GM19397 (cell line): ENCODE results near the gene ABCG2.

Experiments used
- ATAC-seq: cut with Tn5 transposase; IDR thresholded peaks from one replicate; pipeline ENCODE4 v1.9.1; 2021; ENCODE audit warnings: mild to moderate bottlenecking, moderate library complexity; ENCODE audit not compliant: unreplicated experiment

The ABCG2 gene

DNA sequence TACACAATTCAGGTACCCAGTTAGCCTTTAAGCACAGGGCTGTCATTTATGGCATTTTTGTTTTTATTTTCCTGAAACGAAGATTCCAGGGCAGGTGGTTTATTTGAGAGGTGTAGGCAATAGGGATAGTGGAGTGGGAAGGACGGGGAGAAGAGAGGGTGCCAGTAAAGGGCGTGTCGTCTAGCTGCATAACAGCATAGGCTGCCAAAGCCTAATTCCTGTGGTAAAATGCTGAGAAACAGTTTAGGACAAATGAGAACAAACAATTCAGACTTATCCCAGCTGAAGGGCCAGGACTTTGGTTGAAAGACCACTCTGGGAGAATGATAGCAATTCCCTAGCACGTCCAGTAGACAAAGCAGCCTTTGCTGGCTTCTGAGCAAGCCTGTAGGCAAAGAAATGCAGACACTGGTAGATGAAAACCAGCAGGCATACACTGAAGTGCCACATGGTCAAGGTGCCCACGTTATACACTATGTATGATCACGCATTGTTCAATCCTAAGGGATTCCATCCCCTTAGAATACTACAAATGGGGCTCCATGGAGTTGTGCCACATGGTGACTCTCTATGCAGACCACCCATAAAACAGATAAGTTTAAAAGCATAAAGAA is 80.4 kb downstream of the ABCG2 start:
- ATAC-seq = no peak

DNA sequence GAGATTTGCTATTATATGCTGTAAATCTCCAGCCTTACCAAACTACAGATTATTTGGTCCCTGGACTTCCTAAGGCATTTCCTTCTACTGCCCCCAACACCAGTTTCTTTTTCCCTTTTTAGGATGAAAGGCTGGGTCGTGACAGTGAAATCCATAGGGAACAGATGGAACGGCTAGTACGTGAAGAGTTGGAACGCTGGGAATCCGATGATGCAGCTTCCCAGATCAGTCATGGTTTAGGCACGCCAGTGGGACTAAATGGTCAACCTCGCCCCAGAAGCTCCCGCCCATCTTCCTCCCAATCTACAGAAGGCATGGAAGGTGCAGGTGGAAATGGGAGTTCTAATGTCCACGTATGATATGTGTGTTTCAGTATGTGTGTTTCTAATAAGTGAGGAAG is 83.1 kb downstream of the ABCG2 start:
- no peak for ATAC-seq

DNA sequence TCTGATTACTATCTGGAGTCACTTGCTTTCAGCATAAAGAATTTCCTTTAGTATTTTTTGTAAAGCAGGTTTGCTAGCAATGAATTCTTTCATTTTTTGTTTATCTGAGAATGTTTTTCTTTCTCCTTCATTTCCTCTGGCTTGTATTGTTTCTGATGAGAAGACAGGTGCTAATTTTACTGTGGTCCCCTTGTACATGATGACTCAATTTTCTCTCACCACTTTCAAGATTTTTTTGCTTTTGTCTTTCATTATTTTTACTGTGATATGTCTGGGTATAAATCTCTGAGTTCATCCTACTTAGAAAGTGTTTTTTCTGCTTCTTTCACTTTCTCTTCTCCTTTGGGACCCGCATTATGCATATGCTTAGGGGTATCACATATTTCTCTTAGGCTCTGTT is 88.4 kb downstream of the ABCG2 start:
- ATAC-seq = no peak

DNA sequence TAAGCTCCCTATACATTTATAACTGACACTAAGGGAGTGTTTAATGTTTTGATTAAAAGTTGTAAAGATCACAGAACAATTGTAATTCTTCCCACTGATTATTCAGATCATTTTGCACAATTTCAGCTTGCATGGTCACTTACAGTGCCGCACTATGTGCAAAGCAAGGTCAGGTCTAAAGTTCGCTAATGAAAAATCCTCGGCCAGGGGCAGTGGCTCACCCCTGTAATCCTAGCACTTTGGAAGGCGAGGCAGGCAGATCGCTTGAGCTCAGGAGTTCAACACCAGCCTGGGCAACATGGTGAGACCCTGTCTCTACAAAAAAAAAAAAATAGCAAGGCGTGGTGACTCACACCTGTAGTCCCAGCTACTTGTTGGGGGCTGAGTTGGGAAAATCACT is 94.0 kb downstream of the ABCG2 start:
- ATAC-seq = no peak

DNA sequence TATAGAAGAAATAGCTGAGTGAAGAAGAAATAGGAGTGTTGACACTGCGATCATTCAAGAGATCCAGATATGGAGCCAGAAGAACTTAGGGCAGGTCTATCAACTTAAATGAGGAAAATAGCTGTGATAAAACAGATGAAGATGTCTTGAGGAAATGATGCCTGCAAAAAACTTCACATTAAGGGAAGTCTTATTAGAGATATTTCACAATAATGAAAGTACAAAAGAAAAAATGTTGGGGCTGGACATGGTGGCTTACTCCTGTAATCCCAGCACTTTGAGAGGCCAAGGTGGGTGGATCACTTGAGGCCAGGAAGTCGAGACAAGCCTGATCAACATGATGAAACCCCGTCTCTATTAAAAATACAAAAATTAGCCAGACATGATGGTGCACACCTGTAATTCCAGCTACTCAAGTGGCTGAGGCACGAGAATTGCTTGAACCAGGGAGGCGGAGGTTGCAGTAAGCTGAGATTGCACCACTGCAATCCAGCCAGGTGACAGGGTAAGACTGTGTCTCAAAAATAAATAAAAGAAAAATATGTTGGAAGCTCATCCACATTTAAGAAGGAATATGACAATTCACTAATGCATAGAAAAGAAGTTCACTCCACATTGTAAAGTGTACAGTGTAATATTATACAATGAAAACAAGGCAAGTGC is 94.7 kb downstream of the ABCG2 start:
- no peak for ATAC-seq

DNA sequence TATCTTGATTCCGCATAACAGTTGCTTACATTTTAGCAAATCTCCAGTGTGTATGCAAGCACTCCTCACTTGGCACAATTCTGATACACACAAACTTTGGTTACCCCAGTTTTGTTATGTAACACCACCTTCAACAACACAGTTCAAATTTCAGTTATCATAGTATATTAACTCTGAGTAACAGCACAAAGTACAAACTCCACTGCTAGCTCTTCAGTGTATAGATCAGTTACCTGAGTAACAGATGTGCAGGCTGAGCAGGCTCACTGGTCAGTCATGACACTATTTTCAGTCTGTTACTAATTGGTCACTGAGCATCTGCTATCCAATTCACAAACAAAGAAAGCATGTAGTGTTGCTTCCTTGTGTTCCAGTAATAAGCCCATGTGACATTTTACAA is 95.6 kb downstream of the ABCG2 start:
- no peak for ATAC-seq

DNA sequence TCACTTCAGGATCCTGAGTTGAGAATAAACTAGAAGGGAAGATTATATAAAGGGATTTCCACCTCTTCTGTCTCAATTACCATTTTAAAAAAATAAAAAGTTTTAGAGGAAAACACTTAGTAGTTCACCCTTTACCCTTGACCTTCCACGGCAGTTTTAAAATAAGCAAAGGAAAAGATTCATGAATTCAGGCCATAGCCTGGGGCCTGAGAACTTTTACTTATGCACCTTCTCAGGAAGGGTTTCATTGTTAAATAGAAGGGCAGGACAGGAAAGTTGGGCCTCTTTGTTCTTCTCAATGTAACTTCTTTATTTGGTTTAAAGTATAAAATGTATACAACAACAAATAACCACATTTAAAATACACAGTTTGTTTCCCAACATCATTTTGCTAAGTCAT is 96.1 kb downstream of the ABCG2 start:
- no peak for ATAC-seq

DNA sequence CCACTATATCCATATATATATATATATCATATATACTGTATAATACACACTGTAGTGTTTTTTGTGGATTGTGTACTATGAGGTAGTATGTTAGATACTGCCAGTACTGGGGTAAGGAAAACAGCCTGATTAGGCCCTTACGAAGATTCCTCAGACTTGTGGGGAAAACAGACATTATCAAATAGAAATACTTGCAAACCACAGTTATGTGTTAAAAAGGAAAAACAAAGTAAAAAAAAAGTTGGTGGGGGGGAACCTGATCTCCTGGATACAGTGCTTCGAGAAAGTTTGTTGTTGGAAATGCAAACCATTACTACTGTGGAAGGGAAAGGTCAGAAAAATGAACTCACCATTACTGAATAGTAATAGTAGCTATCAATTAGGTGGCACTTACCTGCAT is 98.0 kb downstream of the ABCG2 start:
- ATAC-seq = no peak

DNA sequence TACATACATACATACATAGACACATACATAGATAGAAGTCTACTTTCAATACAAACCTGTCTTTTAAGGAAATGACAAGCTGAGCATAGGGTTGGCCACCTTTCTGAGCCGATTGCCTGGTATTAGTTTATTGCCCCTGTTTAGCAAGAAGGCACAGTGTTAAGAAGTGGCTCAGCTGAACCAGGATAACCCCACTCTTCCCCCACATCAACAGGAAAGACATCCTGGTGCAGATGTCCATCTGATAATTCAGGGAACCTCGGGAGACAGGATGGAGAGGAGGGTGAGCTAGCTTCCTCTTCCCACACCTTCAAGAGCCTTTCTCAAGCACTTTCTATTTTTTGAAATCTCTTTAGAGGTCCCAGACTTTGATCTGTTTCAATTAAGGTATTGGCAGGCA is 98.7 kb downstream of the ABCG2 start:
- ATAC-seq = no peak

DNA sequence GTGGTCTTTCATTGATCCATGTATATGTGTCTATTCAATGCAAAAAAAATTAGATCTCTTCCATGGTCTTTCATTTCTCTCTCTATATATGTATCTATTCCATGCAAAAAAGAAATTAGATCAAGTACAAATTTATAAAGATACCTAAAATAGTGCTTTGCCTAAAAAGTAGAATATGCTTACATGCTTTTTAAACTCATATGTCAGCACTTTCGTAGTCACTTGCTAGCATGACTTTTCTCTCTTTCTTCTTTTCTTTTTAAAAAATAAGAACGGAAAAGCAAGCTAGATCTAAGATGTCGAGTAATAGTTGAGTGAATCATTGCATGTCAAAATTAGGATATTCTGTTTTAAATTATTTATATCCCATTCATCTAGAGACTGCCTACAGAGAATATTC is 100.1 kb downstream of the ABCG2 start:
- no peak for ATAC-seq

DNA sequence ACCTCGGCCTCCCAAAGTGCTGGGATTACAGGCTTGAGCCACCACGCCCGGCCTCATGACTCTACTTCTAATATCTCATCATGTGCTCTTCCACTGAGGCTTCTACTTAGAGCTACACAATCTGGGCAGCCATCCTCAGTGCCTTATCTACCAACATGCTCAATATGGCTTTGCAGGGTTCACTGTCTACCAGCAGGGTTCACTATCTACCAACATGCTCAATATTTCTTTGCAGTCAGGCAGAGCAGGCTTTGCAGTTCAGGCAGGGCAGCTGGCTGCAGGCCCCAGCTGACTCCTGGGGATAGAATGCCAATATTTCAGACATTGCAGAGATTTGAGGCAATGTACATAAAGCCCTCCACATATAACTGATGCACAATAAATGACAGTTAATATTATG is 103.5 kb downstream of the ABCG2 start:
- no peak for ATAC-seq

DNA sequence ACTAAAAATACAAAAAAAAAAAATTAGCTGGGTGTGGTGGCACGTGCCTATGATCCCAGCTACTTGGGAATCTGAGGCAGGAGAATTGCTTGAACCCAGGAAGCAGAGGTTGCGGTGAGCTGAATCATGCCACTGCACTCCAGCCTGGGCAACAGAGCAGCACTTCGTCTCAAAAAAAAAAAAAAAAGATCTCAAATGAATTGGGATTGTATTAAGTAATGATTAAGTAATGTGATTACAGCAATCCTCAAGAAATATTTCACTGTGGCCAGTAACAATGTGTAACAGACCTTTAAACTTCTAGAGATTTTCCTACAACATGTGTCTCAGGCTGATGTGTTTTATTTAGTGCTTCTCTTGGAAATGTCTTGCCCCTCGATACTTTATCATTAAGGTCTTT is 104.2 kb downstream of the ABCG2 start:
- no peak for ATAC-seq

DNA sequence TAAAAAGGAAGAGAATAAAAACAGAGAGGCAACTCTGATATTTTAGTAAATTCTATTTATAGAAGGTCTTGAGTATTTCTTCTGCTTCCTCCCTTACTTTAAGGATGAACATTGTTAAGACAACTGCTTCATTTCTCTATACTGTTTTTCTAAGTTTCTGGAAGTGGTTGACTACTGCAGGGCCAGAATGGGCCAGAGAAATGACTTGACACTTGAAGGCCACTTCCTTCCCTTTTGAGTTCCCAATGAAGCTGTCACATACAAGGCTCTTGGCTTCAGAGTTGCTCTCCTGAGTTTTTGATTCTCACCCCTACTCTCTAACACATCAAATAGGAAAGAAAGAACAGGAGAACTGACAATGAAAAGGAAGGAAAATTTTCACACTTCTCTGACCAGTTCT is 113.4 kb downstream of the ABCG2 start:
- ATAC-seq = no peak

DNA sequence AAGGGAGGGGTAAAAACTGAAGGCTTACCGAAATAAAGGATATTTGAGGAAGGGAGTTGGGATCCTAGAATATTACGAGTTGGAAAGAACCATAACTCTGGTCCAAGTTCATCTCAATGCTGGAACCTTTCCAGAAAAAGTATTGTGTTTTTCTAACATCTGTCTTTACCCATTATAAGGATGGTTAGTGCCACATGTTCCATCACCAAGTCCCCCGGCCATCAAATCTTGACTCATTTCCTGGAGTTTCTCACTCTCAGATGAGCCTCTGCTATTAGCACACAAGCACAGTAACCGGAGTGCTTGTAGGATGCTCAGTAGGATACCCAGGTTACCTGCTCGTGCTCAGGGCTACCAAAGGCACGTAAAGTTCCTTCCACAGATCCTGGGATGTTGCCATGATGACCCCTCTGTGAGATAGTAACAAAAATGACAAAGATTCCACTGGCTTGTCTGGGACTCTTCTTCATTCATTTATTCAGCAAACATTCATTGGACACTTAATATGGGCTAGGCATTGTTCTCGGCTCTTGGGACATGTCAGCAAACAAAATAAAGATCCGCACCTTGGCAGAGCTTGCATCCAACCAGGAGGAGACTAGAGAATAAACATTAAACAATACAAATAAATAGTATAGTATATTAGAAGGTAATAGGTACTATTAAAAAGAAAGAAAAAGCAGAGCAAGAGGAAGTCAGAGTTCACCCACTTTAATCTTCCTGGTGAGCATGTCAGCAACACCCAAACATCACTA is 114.7 kb downstream of the ABCG2 start:
- ATAC-seq = no peak

DNA sequence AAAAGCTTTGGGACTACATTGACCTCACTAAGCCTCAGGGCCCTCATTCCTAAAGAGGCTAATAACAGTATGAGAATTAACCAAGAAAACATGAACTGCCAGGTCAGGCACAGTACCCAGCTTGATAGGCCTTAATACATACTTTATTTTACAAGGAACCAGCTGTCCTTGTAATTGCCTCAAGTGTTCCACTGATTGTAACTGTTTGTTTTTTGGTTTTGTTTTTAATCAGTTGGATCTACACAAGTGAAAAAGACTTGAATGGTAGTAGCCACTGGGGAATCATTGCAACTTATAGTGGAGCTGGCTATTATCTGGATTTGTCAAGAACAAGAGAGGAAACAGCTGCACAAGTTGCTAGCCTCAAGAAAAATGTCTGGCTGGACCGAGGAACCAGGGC is 115.4 kb downstream of the ABCG2 start:
- ATAC-seq = no peak

DNA sequence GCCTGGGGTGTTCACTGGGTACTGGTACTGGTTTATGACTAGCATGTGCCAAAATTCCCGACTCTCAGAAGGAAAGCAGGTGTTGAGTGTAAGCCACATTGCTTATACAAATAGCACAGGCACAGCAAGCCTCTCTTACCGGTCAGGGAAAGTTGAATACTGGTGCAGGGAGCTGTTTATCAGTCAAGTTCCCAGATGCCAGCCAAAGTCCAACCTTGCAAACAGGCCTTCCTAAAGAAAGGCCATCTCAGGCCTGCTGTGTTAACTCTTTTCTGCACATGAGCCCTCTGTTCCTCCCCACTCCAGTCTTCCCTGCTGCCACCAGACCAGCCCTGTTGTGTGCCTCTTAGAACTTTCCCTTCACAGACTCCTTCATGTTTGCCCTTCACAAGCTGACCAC is 116.8 kb downstream of the ABCG2 start:
- no peak for ATAC-seq

DNA sequence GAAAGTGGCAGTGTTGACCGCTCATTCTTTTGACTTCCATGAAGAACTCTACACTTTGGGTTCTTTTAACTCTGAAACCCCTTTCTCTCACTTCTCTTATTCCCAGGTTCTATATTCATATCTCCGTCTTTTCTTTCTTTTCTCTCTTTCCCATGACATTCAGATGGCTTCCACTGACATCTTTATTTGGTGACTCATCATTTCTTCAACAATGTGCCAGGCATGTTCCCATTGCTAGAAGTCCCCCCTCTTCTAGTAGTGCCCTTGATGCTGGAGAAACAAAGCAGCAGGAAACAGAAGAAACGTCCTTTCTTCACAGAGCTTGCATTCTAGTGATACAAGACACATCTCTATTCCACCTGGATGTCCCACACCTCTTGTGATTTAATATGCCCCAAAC is 117.7 kb downstream of the ABCG2 start:
- no peak for ATAC-seq
